ENCODE data around the gene CCDC27. TPM values are rescaled to one million over a fixed set of nuclear protein-coding genes. Genes with fewer than 3 reads are reported as not detected.
"Not testable (repeated sequence)": the region's sequence is repeated elsewhere in the genome, so short reads cannot be mapped to it uniquely, and the experiment has no call there.

Gene CCDC27
- total RNA-seq, 6 experiments from 2014 or later, result not detected

- WGBS (ENCODE audit: insufficient coverage, low coverage, low lambda C conversion rate, missing lambda C conversion rate), result no CpG with 5 or more reads among the region's 18 CpGs
- peaks cover 0 to 26% (median 8%) of the 10 kb centered on the region in 4 donors for H3K4me1 ChIP-seq
- TF ChIP-seq POLR2A (IDR thresholded peaks at IDR 0.05), result no peak
- no peak for TF ChIP-seq CTCF (IDR thresholded peaks at IDR 0.05)
- DNase-seq, result peak in 1 of 3 donors; percentile 27
- intact Hi-C loops (cut with DNase I), result no loop called here
- ATAC-seq, result no peak
- no peaks in the 10 kb centered on the region for H3K9me3 ChIP-seq
- H3K27me3 ChIP-seq, result no peaks in the 10 kb centered on the region
- H3K4me3 ChIP-seq, result no peak overlapping the region
- H3K36me3 ChIP-seq, result peaks cover 0 to 14% (median 6%) of the 10 kb centered on the region in 4 donors
- no peak overlapping the region for H3K27ac ChIP-seq
Observed at GRCh38 chr1:3790952-3791351, 38.7 kb downstream of the CCDC27 start.

DNA sequence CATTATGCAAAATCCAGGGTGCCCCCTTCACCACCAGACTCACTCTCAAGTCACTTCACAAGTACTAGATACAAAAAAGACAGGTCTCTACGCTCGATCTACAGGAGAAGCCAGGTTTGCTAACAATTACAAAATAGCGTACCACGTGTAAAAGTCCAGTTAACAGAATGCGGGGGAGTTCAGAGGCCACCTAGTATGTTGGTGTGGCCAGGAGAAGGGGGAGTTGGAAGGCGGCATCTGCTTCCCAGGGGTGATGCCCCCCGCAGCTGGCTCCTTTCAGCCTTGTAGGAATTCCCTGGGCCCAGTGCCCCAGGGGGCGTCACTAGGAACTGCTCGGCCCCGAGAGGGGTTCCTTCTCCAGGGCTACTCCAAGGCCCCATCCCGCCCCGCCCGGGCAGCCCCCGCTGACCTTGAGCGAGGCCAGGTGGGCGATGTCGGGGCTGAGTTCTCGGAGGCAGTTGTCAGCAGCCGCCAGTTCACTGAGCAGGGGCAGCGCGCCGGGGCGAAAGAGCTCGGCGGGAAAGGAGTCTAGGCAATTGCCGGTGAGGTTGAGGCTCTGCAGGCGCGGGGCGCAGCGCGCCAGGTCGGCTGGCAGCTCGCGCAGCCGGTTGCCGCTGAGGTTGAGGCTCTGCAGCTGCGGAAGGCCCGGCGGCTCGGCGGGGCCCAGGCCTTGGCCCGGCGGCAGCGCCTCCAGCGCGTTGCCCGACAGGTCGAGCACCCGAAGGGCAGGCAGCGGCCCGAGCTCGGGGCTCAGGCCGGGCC is 43.4 kb downstream of the CCDC27 start:
- H3K4me1 ChIP-seq, result peaks cover 0 to 25% (median 8%) of the 10 kb centered on the region in 4 donors
- TF ChIP-seq POLR2A (IDR thresholded peaks at IDR 0.05) (no peak), CTCF (IDR thresholded peaks at IDR 0.05) (no peak)
- peaks cover 0 to 3% (median 0%) of the 10 kb centered on the region in 4 donors for H3K36me3 ChIP-seq
- intact Hi-C loops (cut with DNase I), result no loop called here
- H3K27me3 ChIP-seq, result no peaks in the 10 kb centered on the region
- peak overlapping the region; percentile 86 to 99 (median 94) for H3K4me3 ChIP-seq
- H3K27ac ChIP-seq, result peak overlapping the region in 2 of 3 donors; percentile 23 to 63
- peak in 1 of 4 donors; percentile 7 for ATAC-seq
- DNase-seq, result peak in 1 of 3 donors; percentile 54
- H3K9me3 ChIP-seq, result no peaks in the 10 kb centered on the region
- 10% methylated on average over 4 of the region's 53 CpGs for WGBS (ENCODE audit: insufficient coverage, low coverage, low lambda C conversion rate, missing lambda C conversion rate)

DNA sequence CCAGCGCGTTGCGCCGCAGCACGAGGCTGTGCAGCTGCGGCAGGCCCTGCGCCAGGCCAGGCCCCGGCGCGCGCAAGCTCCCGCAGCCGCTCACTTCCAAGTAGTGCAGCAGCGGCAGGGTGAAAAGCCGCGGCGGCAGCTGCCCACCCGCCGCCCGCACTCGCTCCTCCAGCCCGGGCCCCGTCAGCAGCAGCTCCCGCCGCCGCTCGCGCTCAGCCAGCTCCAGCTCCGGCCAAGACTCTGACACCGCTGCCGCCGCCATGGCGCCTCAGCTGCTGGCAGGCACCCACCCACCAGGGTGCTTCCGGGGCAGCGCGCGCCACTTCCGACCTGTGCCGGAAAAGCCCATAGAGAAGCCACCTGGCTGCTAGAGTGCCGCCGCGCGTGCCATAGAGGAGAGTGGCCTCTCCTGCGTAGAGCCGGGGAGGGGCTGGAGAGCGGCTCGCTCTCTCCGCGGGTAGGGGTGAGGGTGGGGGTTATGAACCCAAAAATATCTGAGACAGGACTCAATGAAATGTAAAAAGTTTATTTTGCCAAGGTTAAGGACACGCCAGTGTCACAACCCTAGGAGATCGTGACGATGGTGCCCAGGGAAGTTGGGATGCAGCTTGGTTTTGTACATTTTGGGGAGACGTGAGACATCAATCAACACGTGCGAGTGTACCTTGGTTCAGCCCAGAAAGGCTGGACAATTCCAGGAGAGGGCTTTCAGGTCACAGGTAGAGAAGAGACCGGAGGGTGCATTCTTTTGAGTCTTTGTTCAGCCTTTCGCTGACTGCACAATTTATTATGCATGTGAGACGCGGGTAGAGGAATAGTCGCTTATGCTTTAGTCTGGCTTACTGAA is 44.2 kb downstream of the CCDC27 start, which contains the start of gene LRRC47:
Gene LRRC47 (minus strand): TSS at position 284 of the 847 bp plus-strand sequence. CDS start 22 bp downstream, at position 262.
- Histone ChIP-seq H3K4me1 (peaks cover 0 to 25% (median 8%) of the 10 kb centered on the region in 4 donors), H3K4me3 (peak within 1 kb of the TSS; percentile 86 to 99 (median 94)), H3K27ac (peak within 1 kb of the TSS; percentile 22 to 63 (median 23)), H3K9me3 (no peaks in the 10 kb centered on the region), H3K27me3 (no peaks in the 10 kb centered on the region), H3K36me3 (peaks cover 0 to 3% (median 0%) of the 10 kb centered on the region in 4 donors)
- DNase-seq (peak; percentile 95 to 96 (median 96)), ATAC-seq (peak; percentile 100)
- no peak for TF ChIP-seq CTCF (IDR thresholded peaks at IDR 0.05)
- peak; percentile 76 for TF ChIP-seq POLR2A (IDR thresholded peaks at IDR 0.05)
- WGBS (ENCODE audit: insufficient coverage, low coverage, low lambda C conversion rate, missing lambda C conversion rate), result 3% methylated on average over 35 of the region's 60 CpGs
- intact Hi-C loops (cut with DNase I), result no loop called here

DNA sequence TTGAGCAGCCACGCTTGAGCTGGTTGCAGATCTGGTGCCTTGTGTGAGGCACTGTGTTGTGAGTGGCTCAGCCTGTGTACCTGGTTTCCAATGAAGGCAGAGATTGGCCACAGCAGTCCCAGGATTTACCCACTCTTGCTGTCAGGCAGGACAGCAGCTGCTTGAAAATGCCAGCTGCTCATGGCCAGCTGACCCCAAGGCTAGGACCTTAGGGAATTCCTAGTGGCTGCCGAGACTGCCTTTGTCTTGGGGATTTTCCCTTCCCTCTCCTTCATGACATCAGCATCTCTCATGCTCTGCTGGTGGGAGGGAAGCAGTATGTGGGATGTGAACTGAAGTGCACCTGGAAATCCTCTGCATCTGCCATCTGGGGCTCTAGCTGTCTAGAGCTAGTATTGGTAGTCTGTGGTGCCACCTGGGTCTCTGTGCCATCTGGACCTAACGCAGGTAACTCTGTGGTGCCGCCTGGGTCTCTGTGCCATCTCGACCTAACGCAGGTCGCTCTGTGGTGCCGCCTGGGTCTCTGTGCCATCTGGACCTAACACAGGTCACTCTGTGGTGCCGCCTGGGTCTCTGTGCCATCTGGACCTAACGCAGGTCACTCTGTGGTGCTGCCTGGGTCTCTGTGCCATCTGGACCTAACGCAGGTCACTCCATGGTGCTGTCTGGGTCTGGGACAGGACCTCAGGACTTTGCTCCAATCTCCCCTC is 47.9 kb downstream of the CCDC27 start:
- Histone ChIP-seq H3K27me3 (no peaks in the 10 kb centered on the region), H3K36me3 (no peaks in the 10 kb centered on the region), H3K9me3 (no peaks in the 10 kb centered on the region), H3K4me3 (no peak overlapping the region), H3K4me1 (peaks cover 0 to 5% (median under 1%) of the 10 kb centered on the region in 4 donors), H3K27ac (no peak overlapping the region)
- TF ChIP-seq POLR2A (IDR thresholded peaks at IDR 0.05), result no peak
- no peak for TF ChIP-seq CTCF (IDR thresholded peaks at IDR 0.05)
- 36% methylated on average over 3 of the region's 11 CpGs for WGBS (ENCODE audit: insufficient coverage, low coverage, low lambda C conversion rate, missing lambda C conversion rate)
- intact Hi-C loops (cut with DNase I), result no loop called here
- DNase-seq (no peak), ATAC-seq (no peak)

DNA sequence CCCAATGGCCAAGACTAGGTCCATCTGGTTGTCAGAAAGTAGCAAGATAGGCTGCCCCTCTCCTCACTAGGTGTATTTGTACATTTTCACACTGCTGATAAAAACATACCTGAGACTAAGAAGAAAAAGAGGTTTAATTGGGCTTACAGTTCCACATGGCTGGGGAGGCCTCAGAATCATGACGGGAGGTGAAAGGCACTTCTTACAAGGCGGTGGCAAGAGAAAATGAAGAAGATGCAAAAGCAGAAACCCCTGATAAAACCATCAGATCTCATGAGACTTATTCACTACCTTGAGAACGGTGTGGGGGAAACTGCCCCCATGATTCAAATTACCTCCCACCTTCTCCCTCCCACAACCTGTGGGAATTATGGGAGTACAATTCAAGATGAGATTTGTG is 48.5 kb downstream of the CCDC27 start:
- ATAC-seq, result not testable (repeated sequence)
- WGBS (ENCODE audit: insufficient coverage, low coverage, low lambda C conversion rate, missing lambda C conversion rate), result 20% methylated on average over 2 of the region's 3 CpGs

More for the DNA sequence above, 48.5 kb downstream of the CCDC27 start:
- H3K4me1 ChIP-seq; DNase-seq; H3K36me3 ChIP-seq; H3K27me3 ChIP-seq; H3K9me3 ChIP-seq; H3K27ac ChIP-seq; H3K4me3 ChIP-seq; intact Hi-C loops (cut with DNase I): not testable (repeated sequence)

Measured in right lobe of liver (tissue), 6 donors.